HL-60/S4 treated with phorbol 12-myristate 13-acetate at 8.2 ng/mL for 4 days and 3 days (cell line): ENCODE results near the gene PTH1R.

Experiments
- in situ Hi-C: fragments of 300-500 bp; cut with MboI; formaldehyde crosslinking; loops from 2 replicates; pipeline ENCODE4 v1.15.0; 2022; ENCODE audit warnings: low sequenced_read_pairs

Gene PTH1R

GRCh38 chr3:46881596-46882376 is 4.3 kb downstream of the PTH1R start:
- in situ Hi-C loops: loop anchor here (25.0 kb wide), 1 partner anchor 169 kb away; the partner anchor contains the start of genes PRSS50 and TMIE

GRCh38 chr3:46882377-46883053 is 5.0 kb downstream of the PTH1R start:
- in situ Hi-C loops: loop anchor here (25.0 kb wide), 1 partner anchor 170 kb away; the partner anchor contains the start of genes PRSS50 and TMIE

- in situ Hi-C loops: loop anchor here (25.0 kb wide), 1 partner anchor 171 kb away; the partner anchor contains the start of genes PRSS50 and TMIE
Observed at GRCh38 chr3:46883054-46883829, 5.7 kb downstream of the PTH1R start.

GRCh38 chr3:46883830-46884185 is 6.3 kb downstream of the PTH1R start:
- in situ Hi-C loops: loop anchor here (25.0 kb wide), 1 partner anchor 172 kb away; the partner anchor contains the start of genes PRSS50 and TMIE

- in situ Hi-C loops: loop anchor here (25.0 kb wide), 1 partner anchor 172 kb away; the partner anchor contains the start of genes PRSS50 and TMIE
Observed at GRCh38 chr3:46884427-46884826, 6.9 kb downstream of the PTH1R start.

GRCh38 chr3:46884929-46885328 is 7.4 kb downstream of the PTH1R start:
- in situ Hi-C loops: loop anchor here (25.0 kb wide), 1 partner anchor 173 kb away; the partner anchor contains the start of genes PRSS50 and TMIE

GRCh38 chr3:46885612-46886011 is 8.1 kb downstream of the PTH1R start:
- in situ Hi-C loops: loop anchor here (25.0 kb wide), 1 partner anchor 173 kb away; the partner anchor contains the start of genes PRSS50 and TMIE

GRCh38 chr3:46887980-46888494 is 10.5 kb downstream of the PTH1R start:
- in situ Hi-C loops: loop anchor here (25.0 kb wide), 1 partner anchor 176 kb away; the partner anchor contains the start of genes PRSS50 and TMIE

- in situ Hi-C loops: loop anchor here (25.0 kb wide), 1 partner anchor 176 kb away; the partner anchor contains the start of genes PRSS50 and TMIE
Observed at GRCh38 chr3:46888705-46889104, 11.2 kb downstream of the PTH1R start.

GRCh38 chr3:46889381-46890110 is 12.0 kb downstream of the PTH1R start:
- in situ Hi-C loops: loop anchor here (25.0 kb wide), 1 partner anchor 177 kb away; the partner anchor contains the start of genes PRSS50 and TMIE

GRCh38 chr3:46890132-46890531 is 12.6 kb downstream of the PTH1R start:
- in situ Hi-C loops: loop anchor here (25.0 kb wide), 1 partner anchor 178 kb away; the partner anchor contains the start of genes PRSS50 and TMIE

- in situ Hi-C loops: loop anchor here (25.0 kb wide), 1 partner anchor 179 kb away; the partner anchor contains the start of genes PRSS50 and TMIE
Observed at GRCh38 chr3:46891132-46891531, 13.6 kb downstream of the PTH1R start.

- in situ Hi-C loops: loop anchor here (25.0 kb wide), 1 partner anchor 180 kb away; the partner anchor contains the start of genes PRSS50 and TMIE
Observed at GRCh38 chr3:46892285-46893145, 15.0 kb downstream of the PTH1R start.

GRCh38 chr3:46893146-46893748 is 15.7 kb downstream of the PTH1R start:
- in situ Hi-C loops: loop anchor here (25.0 kb wide), 1 partner anchor 181 kb away; the partner anchor contains the start of genes PRSS50 and TMIE

GRCh38 chr3:46893763-46894162 is 16.2 kb downstream of the PTH1R start:
- in situ Hi-C loops: loop anchor here (25.0 kb wide), 1 partner anchor 181 kb away; the partner anchor contains the start of genes PRSS50 and TMIE

GRCh38 chr3:46894256-46894655 is 16.7 kb downstream of the PTH1R start:
- in situ Hi-C loops: loop anchor here (25.0 kb wide), 1 partner anchor 182 kb away; the partner anchor contains the start of genes PRSS50 and TMIE

GRCh38 chr3:46895204-46895660 is 17.7 kb downstream of the PTH1R start:
- in situ Hi-C loops: loop anchor here (25.0 kb wide), 1 partner anchor 183 kb away; the partner anchor contains the start of genes PRSS50 and TMIE
